Large intestine (tissue), 3 donors: ENCODE measurements around the gene NUCB2. TPM values are rescaled to one million over a fixed set of nuclear protein-coding genes. Genes with fewer than 3 reads are reported as not detected.

Source experiments
- DNase-seq, 2 donors: peaks; one replicate each; pipeline versions ENCODE4 v3.0.0 to v3.0.0-alpha.2; 2013
- H3K27ac ChIP-seq: one replicate; pipeline ENCODE4 v1.5.1; 2013; ENCODE audit warnings: low read length
- H3K27me3 ChIP-seq: 2 replicates; pipeline ENCODE4 v1.6.1; 2013; ENCODE audit warnings: low read length; ENCODE audit not compliant: control insufficient read depth, insufficient read depth
- H3K36me3 ChIP-seq: 2 replicates; pipeline ENCODE4 v1.6.1; 2013; ENCODE audit warnings: low read length; ENCODE audit not compliant: control insufficient read depth, insufficient read depth
- H3K4me1 ChIP-seq: one replicate; pipeline ENCODE4 v1.6.1; 2013; ENCODE audit warnings: low read length; ENCODE audit not compliant: control insufficient read depth, insufficient read depth
- H3K4me3 ChIP-seq: one replicate; pipeline ENCODE4 v1.5.1; 2013; ENCODE audit warnings: low read length
- H3K9me3 ChIP-seq: one replicate; pipeline ENCODE4 v1.6.1; 2013; ENCODE audit warnings: mild to moderate bottlenecking, low read depth, low read length, moderate library complexity; ENCODE audit not compliant: control insufficient read depth
- WGBS: methylation state at CpG from one replicate; pipeline ENCODE4 v1.1.5; 2013; ENCODE audit warnings: low lambda C conversion rate; ENCODE audit not compliant: insufficient coverage; 5-methylcytosine and 5-hydroxymethylcytosine counted together
- polyA plus RNA-seq: library from polyadenylated mRNA; unstranded; fragments of 120-200 nt; gene quantifications from one replicate; pipeline ENCODE4 v1.2.1, GENCODE V29; 2013

NUCB2 gene
- polyA plus RNA-seq, 1 donor = 53.7 TPM

DNA sequence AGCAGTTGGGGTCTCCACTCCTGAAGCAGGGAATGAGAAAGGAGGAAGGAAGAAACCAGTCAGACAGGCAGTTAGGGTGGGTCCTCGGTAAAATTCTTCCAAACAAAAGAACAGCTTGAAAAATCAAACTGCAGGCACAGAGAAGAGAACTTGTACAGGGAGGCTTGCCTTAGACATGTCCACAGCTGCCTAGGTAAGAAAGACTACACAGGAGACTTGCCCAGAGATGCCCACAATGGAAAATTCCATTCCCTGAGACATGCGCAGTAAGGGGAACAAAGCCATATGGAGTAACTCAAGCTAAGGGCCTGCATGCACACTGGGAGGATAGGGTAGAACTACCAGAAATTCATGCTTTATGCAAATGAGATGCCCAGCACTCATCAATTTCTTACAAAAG, 102.1 kb downstream of the NUCB2 start:
- Histone ChIP-seq H3K9me3 (no peaks in the 10 kb centered on the region), H3K27ac (no peak overlapping the region), H3K4me1 (no peaks in the 10 kb centered on the region), H3K27me3 (no peaks in the 10 kb centered on the region), H3K4me3 (no peak overlapping the region), H3K36me3 (peaks cover 54% of the 10 kb centered on the region)
- WGBS = 100% methylated on average over 1 of the region's 2 CpGs
- DNase-seq = no peak

DNA sequence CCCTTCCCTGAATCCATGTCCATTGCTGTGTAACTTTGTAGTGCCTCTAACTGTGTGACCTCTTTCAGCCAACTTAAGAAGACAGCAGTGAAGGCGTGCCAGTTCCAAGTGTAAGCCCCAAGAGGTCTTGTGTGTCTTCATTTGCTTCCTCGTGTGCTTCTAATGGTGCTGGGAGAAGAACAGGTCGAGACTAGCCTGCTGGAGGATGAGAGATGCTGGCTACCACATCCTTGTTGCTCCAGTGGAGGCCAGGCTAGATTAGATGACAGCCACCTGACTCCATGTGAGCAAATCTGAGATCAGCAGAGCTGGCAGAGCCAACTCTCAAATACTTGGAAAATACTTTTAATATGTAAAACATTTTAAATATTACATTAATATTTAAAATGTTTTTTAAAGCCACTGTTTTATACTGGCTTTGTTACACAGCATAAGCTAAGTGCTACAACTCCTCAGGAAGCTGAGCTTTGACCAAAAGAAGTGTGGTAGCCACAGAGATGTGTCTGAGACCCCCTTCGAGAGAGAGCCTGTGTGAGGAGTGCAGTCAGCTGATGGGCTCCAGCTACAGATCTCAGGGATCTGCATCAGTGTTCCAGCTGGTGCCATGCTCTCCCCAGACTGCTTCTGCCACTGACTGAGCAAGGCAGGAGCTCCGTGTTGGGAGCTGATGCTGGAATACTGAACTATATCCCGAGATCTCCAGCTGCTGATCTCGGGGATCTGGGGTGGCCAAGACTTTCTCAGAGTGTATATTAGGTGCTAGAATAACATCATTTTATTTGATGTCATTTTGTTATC, 103.0 kb downstream of the NUCB2 start:
- DNase-seq = no peak
- Histone ChIP-seq H3K4me1 (no peaks in the 10 kb centered on the region), H3K36me3 (peaks cover 44% of the 10 kb centered on the region), H3K9me3 (no peaks in the 10 kb centered on the region), H3K27ac (no peak overlapping the region), H3K27me3 (no peaks in the 10 kb centered on the region), H3K4me3 (no peak overlapping the region)
- WGBS = no CpG with 5 or more reads among the region's 7 CpGs

GRCh38 chr11:17381156-17381555, 104.6 kb downstream of the NUCB2 start:
- H3K9me3 ChIP-seq = no peaks in the 10 kb centered on the region
- no peaks in the 10 kb centered on the region for H3K4me1 ChIP-seq
- H3K27ac ChIP-seq = no peak overlapping the region
- H3K4me3 ChIP-seq = no peak overlapping the region
- peaks cover 29% of the 10 kb centered on the region for H3K36me3 ChIP-seq
- DNase-seq = no peak
- WGBS = no CpG with 5 or more reads among the region's 4 CpGs
- H3K27me3 ChIP-seq = no peaks in the 10 kb centered on the region

Other genes with a start within 250 kb of the NUCB2 start
- gene RPS13, start 199.1 kb upstream of the NUCB2 start, polyA plus RNA-seq = 1,401 TPM
- 49.8 TPM for gene PIK3C2A, start 68.8 kb upstream of the NUCB2 start, polyA plus RNA-seq
- gene NCR3LG1, start 75.1 kb downstream of the NUCB2 start, polyA plus RNA-seq = 20.3 TPM
- gene KCNJ11, start 111.9 kb downstream of the NUCB2 start, polyA plus RNA-seq = 5.4 TPM
- 23.5 TPM for gene ABCC8, start 200.1 kb downstream of the NUCB2 start, polyA plus RNA-seq